ENCODE data around the gene SEMA5B.

DNA sequence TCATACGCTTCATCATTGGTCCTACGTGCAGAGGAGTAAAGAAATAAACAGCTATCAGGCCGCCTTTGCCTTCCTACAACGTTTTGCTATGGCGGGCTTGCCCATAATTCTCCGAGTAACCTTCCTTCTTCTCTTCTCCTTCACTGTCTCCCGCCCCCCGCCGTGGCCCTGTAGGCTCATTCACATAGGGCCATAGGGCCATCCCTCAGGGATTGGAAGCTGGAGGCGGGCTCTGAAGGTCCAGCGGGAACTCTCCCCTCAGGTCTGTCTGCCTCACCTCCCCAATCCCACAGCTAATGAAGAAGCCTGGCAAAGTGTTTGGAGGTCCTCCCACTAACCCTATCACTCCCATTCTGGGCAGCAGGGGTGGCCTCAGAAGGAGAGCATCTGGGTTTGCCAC, 43.6 kb downstream of the SEMA5B start:
- TF ChIP-seq, protein P1, sequence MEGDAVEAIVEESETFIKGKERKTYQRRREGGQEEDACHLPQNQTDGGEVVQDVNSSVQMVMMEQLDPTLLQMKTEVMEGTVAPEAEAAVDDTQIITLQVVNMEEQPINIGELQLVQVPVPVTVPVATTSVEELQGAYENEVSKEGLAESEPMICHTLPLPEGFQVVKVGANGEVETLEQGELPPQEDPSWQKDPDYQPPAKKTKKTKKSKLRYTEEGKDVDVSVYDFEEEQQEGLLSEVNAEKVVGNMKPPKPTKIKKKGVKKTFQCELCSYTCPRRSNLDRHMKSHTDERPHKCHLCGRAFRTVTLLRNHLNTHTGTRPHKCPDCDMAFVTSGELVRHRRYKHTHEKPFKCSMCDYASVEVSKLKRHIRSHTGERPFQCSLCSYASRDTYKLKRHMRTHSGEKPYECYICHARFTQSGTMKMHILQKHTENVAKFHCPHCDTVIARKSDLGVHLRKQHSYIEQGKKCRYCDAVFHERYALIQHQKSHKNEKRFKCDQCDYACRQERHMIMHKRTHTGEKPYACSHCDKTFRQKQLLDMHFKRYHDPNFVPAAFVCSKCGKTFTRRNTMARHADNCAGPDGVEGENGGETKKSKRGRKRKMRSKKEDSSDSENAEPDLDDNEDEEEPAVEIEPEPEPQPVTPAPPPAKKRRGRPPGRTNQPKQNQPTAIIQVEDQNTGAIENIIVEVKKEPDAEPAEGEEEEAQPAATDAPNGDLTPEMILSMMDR (optimal IDR thresholded peaks at IDR 0.05 in 1 of 3, IDR thresholded peaks at IDR 0.05 in 1 of 3, conservative IDR thresholded peaks at IDR 0.05 in 1 of 3; ENCODE audit: extremely low read depth in 1 of 3, insufficient read depth in 2 of 3, low read length in 3 of 3), result no peak
- TF ChIP-seq EZH2 (IDR thresholded peaks at IDR 0.05; ENCODE audit: low read length), result no peak
